B cell (primary cell): ENCODE data around the gene TRA2B. TPM values are rescaled to one million over a fixed set of nuclear protein-coding genes. Genes with fewer than 3 reads are reported as not detected.

Source experiments
- ATAC-seq: fragments of 200-7000 bp; cut with Tn5 transposase; one replicate; pipeline ENCODE4 v1.10.0; 2021; ENCODE audit warnings: low read depth, mild to moderate bottlenecking, moderate number of reproducible peaks, moderate library complexity
- CTCF ChIA-PET: fragments of 350-600 bp; sonication (Branson Sonifier 250); formaldehyde crosslinking; loops from one replicate; lab custom pipeline; 2021; ENCODE audit warnings: antibody characterized with exemption, inconsistent platforms; lab: Charles Lee
- POLR2A ChIA-PET: fragments of 350-600 bp; sonication (Branson Sonifier 250); formaldehyde crosslinking; loops from one replicate; lab custom pipeline; 2021; ENCODE audit warnings: antibody characterized with exemption; lab: Charles Lee
- DNase-seq: peaks from one replicate; pipeline ENCODE4 v3.0.0; 2013
- H2AFZ ChIP-seq: 2 replicates; pipeline ENCODE4 v1.6.1; 2012; ENCODE audit warnings: mild to moderate bottlenecking, low read depth, low read length; ENCODE audit not compliant: insufficient read depth, poor library complexity, severe bottlenecking
- H3K27ac ChIP-seq, 2 donors: 1 replicate in 1 of 2; 2 replicates in 1 of 2; pipeline ENCODE4 v1.5.1; 2012 to 2013; ENCODE audit warnings: low read length in 2 of 2, mild to moderate bottlenecking in 2 of 2, moderate library complexity in 1 of 2
- H3K27me3 ChIP-seq, 4 experiments: fragments of 200-600 bp in 1 of 4; sonication (generic) in 1 of 4; replicated peaks in 1 of 4; 1 replicate in 2 of 4; 2 replicates in 2 of 4; pipeline versions ENCODE4 v1.6.1 to v1.7.0; 2013 to 2016; ENCODE audit warnings: low read length in 3 of 4, mild to moderate bottlenecking in 2 of 4, mixed read lengths in 1 of 4, moderate library complexity in 1 of 4; ENCODE audit not compliant: insufficient read depth in 4 of 4, control insufficient read depth in 3 of 4; ENCODE audit errors: control extremely low read depth in 1 of 4
- H3K36me3 ChIP-seq, 2 experiments: replicated peaks in 1 of 2; 1 replicate in 1 of 2; 2 replicates in 1 of 2; pipeline versions ENCODE4 v1.6.1 to v1.7.1; 2013; ENCODE audit warnings: low read length in 1 of 2; ENCODE audit not compliant: insufficient read depth in 2 of 2, control insufficient read depth in 1 of 2; ENCODE audit errors: control extremely low read depth in 1 of 2, extremely low read depth in 1 of 2
- H3K4me1 ChIP-seq, 2 donors: fragments of 200-600 bp in 1 of 2; sonication (generic) in 1 of 2; 1 replicate in 1 of 2; 2 replicates in 1 of 2; pipeline versions ENCODE4 v1.5.1 to v1.6.1; 2013 to 2017; ENCODE audit warnings: low read length in 2 of 2; ENCODE audit not compliant: control insufficient read depth in 2 of 2, insufficient read depth in 2 of 2
- H3K4me2 ChIP-seq: replicated peaks from 2 replicates; pipeline ENCODE3; 2012; ENCODE audit warnings: mild to moderate bottlenecking, low read depth, low read length; ENCODE audit not compliant: poor library complexity, severe bottlenecking
- H3K4me3 ChIP-seq, 5 experiments: fragments of 200-600 bp in 1 of 5; sonication (generic) in 1 of 5; 1 replicate in 3 of 5; 2 replicates in 2 of 5; pipeline versions ENCODE4 v1.5.1 to v1.7.0; 2011 to 2016; ENCODE audit warnings: low read length in 4 of 5, mild to moderate bottlenecking in 4 of 5, low read depth in 2 of 5, control low read depth in 1 of 5, moderate library complexity in 1 of 5; ENCODE audit not compliant: insufficient read depth in 1 of 5; ENCODE audit errors: control extremely low read depth in 1 of 5, extremely low read depth in 1 of 5
- H3K79me2 ChIP-seq: fragments of 200-600 bp; sonication (generic); one replicate; pipeline ENCODE4 v1.6.0; 2016; ENCODE audit warnings: low read length; ENCODE audit not compliant: control insufficient read depth, insufficient read depth
- H3K9ac ChIP-seq: fragments of 200-600 bp; sonication (generic); 2 replicates; pipeline ENCODE4 v1.6.1; 2017; ENCODE audit warnings: mild to moderate bottlenecking, low read length, moderate library complexity
- H3K9me3 ChIP-seq, 3 donors: one replicate each; pipeline versions ENCODE4 v1.6.1 to v1.7.1; 2013; ENCODE audit warnings: low read length in 2 of 3; ENCODE audit not compliant: control insufficient read depth in 2 of 3, insufficient read depth in 1 of 3; ENCODE audit errors: control extremely low read depth in 1 of 3
- H4K20me1 ChIP-seq: 2 replicates; pipeline ENCODE4 v1.6.0; 2012; ENCODE audit warnings: mild to moderate bottlenecking, low read length; ENCODE audit not compliant: insufficient read depth, control insufficient read depth, poor library complexity, severe bottlenecking
- H3K27ac Mint-ChIP-seq: one replicate; pipeline ENCODE4 v1.8.0; 2021; ENCODE audit warnings: mixed read lengths
- H3K27me3 Mint-ChIP-seq: one replicate; pipeline ENCODE4 v1.8.0; 2021; ENCODE audit warnings: mixed read lengths
- H3K4me1 Mint-ChIP-seq: one replicate; pipeline ENCODE4 v1.8.0; 2021; ENCODE audit warnings: mixed read lengths
- H3K4me3 Mint-ChIP-seq: one replicate; pipeline ENCODE4 v1.8.0; 2021; ENCODE audit warnings: mixed read lengths
- H3K9me3 Mint-ChIP-seq: one replicate; pipeline ENCODE4 v1.8.0; 2022; ENCODE audit warnings: mixed read lengths; ENCODE audit not compliant: insufficient read depth
- CTCF ChIP-seq: fragments of 200-600 bp; IDR thresholded peaks from one replicate; pipeline ENCODE4 v1.8.0; 2022; ENCODE audit warnings: antibody characterized with exemption, mild to moderate bottlenecking
- EZH2 ChIP-seq: IDR thresholded peaks from 2 replicates; pipeline ENCODE4 v1.6.1; 2012; ENCODE audit warnings: borderline replicate concordance, low read depth, mild to moderate bottlenecking, moderate library complexity, low read length; ENCODE audit not compliant: insufficient read depth, poor library complexity, severe bottlenecking
- WGBS: methylation state at CpG from one replicate; pipeline ENCODE4 v1.1.5; 2013; ENCODE audit warnings: missing lambda C conversion rate; ENCODE audit not compliant: insufficient coverage; 5-methylcytosine and 5-hydroxymethylcytosine counted together
- intact Hi-C: fragments of 100-400 bp; cut with micrococcal nuclease; formaldehyde crosslinking; loops from one replicate; pipeline ENCODE4 v1.10.0; 2022
- polyA plus RNA-seq: library from polyadenylated mRNA; depleted of rRNA; stranded (reverse); fragments of >200 nt; gene quantifications from 2 replicates; pipeline ENCODE4 v1.2.3, GENCODE V29; 2012
- total RNA-seq, 2 donors: library from RNA; stranded (reverse); fragments of 120-200 nt in 1 of 2; gene quantifications; 1 replicate in 1 of 2; 2 replicates in 1 of 2; pipeline versions ENCODE4 v1.2.3 to v1.2.4, GENCODE V29; 2013 to 2022

TRA2B gene
- total and polyA plus RNA-seq, 2 donors (not counting 1 experiment from before 2014, with no cell fraction given), result 220 to 1,062 TPM

- no peak overlapping the region for H2AFZ ChIP-seq
- H3K9me3 ChIP-seq, result peaks cover 0 to 9% (median 0%) of the 10 kb centered on the region in 3 donors
- no peaks in the 10 kb centered on the region for H3K36me3 ChIP-seq
- H3K4me3 Mint-ChIP-seq, result no peak overlapping the region
- TF ChIP-seq CTCF (no peak), EZH2 (no peak)
- no CpG with 5 or more reads among the region's 3 CpGs for WGBS
- H3K27me3 ChIP-seq, result peaks cover 0 to 20% (median 8%) of the 10 kb centered on the region in 4 experiments
- H3K4me2 ChIP-seq, result no peak overlapping the region
- no peaks in the 10 kb centered on the region for H3K4me1 Mint-ChIP-seq
- no peak overlapping the region for H3K27ac Mint-ChIP-seq
- no peak overlapping the region for H3K27ac ChIP-seq
- H3K27me3 Mint-ChIP-seq, result peaks cover 41% of the 10 kb centered on the region
- no peaks in the 10 kb centered on the region for H3K9me3 Mint-ChIP-seq
- no peaks in the 10 kb centered on the region for H3K79me2 ChIP-seq
- DNase-seq (no peak), ATAC-seq (no peak)
- POLR2A ChIA-PET, result no interaction called here
- intact Hi-C loops, result no loop called here
- H4K20me1 ChIP-seq, result no peaks in the 10 kb centered on the region
- no peak overlapping the region for H3K4me3 ChIP-seq
- H3K4me1 ChIP-seq, result no peaks in the 10 kb centered on the region
- CTCF ChIA-PET, result interaction anchor here (6.7 kb wide), 1 partner anchor 7 kb away, joined by 51 read pairs; no protein-coding TSS in a partner anchor
- no peak overlapping the region for H3K9ac ChIP-seq
Measured at GRCh38 chr3:185950728-185951127, 12.9 kb upstream of the TRA2B start.

- ChIA-PET CTCF (no interaction called here), POLR2A (interaction anchor here (0.7 kb wide), 1 partner anchor 28 kb away, joined by 4 read pairs; no protein-coding TSS in a partner anchor)
- no peaks in the 10 kb centered on the region for H3K36me3 ChIP-seq
- WGBS, result 96% methylated on average over 3 of the region's 6 CpGs
- no peaks in the 10 kb centered on the region for H3K79me2 ChIP-seq
- Mint-ChIP-seq H3K4me1 (no peaks in the 10 kb centered on the region), H3K27ac (no peak overlapping the region), H3K27me3 (peaks cover 31% of the 10 kb centered on the region), H3K9me3 (no peaks in the 10 kb centered on the region), H3K4me3 (no peak overlapping the region)
- H3K4me3 ChIP-seq, result no peak overlapping the region
- no peak overlapping the region for H3K4me2 ChIP-seq
- intact Hi-C loops, result no loop called here
- peaks cover 0 to 14% (median 8%) of the 10 kb centered on the region in 4 experiments for H3K27me3 ChIP-seq
- no peaks in the 10 kb centered on the region for H3K4me1 ChIP-seq
- H2AFZ ChIP-seq, result no peak overlapping the region
- peaks cover 0 to 9% (median 0%) of the 10 kb centered on the region in 3 donors for H3K9me3 ChIP-seq
- ATAC-seq (no peak), DNase-seq (no peak)
- no peaks in the 10 kb centered on the region for H4K20me1 ChIP-seq
- no peak overlapping the region for H3K27ac ChIP-seq
- TF ChIP-seq EZH2 (no peak), CTCF (no peak)
- H3K9ac ChIP-seq, result no peak overlapping the region
Measured at GRCh38 chr3:185949515-185949914, 11.7 kb upstream of the TRA2B start.
